TTC549 (cell line): ENCODE results near the gene RCCD1.
"Not testable (repeated sequence)": the region's sequence is repeated elsewhere in the genome, so short reads cannot be mapped to it uniquely, and the experiment has no call there.

Experiments
- FAIRE-seq: peaks from 2 replicates; lab custom pipeline; 2012; peaks lifted over from hg19 to GRCh38; lab: Jason Lieb, UNC

The RCCD1 gene

DNA sequence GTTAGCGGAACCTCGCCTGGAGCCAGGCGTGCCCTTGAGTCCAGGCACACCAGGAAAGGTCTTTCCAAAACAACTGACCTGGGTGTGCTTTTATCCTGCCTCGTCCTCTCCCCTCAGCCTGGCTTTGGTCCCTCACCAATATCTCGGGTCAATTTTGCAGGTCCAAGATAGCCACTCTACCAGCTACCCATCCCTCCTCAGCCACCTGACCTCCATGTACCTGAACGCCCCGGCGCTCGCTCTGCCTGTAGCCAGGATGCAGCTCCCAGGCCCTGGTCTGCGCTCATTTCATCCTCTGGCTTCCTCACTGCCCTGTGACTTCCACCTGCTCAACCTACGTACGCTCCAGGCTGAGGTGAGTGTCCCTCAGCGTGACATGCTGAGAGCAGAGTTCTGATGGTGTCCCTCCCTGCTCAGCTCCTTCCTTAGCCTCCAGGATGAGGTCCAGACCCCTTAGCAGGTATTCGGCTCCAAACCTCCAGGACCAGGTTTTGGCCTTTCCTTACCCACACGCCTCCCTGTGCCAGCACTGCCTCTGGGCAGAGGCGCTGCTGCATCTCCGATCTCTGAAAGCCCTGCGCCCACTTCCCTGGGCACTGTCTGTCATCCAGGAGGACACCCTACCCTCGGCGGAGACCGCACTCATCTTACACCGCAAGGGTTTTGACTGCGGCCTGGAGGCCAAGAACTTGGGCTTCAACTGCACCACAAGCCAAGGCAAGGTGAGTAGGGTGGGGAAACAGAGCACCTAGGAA, 36.5 kb upstream of the RCCD1 start:
- FAIRE-seq: no peak

DNA sequence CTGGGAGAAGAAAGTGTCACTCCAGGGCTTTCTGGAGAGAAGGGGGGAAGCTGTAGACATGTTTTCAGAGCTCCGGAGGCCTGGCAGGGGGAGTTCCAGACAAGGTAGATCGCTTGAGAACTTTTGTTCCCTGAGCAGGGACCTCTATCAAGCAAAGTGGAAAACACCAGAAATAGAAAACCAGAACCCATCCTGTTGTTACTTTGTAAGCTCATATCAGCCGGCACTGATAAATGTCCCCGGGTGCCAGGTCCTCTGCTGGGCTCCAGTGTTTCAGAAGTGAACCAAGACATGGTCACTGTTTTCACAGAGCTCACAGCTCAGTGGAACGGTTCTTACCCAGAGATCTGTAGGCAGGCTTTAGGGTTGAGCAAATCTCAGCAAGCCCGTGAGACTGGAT, 35.8 kb upstream of the RCCD1 start:
- no peak for FAIRE-seq

DNA sequence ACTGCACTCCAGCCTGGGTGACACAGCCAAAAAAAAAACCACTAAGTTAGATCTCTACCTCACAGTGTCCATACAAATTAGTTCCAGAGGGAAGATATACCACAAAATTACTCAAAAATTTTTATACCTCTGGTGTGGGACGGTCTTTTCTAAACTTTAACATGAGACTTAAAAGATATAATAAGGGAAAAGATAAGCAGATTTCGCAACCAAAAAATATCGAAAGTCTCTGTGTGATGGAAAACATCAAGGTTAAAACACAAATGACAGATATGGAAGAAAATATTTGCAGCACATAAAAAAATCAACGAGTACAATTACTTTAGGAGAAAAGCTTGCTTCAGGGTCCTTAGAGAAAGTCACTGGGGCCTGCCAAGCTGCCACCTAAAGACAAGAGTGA, 32.8 kb upstream of the RCCD1 start:
- no peak for FAIRE-seq

DNA sequence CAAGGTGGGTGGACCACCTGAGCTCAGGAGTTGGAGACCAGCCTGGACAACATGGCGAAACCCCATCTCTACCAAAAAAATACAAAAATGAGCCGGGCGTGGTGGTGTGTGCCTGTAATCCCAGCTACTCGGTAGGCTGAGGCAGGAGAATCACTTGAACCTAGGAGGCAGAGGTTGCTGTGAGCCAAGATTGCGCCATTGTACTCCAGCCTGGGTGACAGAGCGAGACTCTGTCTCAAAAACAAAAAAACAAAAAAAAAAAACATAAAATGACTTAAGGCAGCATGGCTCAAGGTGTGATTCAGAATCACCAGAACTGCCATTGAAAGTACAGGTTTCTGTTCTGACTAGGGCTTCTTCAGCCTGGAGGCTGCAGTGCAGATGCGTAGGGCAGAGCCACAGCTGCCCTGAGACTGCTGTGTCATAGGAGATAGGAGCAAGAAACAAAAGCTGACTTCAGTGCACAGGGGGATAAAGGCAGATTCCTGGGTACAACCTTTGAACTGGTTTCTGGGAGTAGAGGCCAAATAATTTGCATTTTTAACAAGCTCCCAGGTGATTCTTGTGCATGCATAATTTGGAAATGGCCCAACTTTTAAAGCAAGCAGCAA, 31.9 kb upstream of the RCCD1 start:
- FAIRE-seq: not testable (repeated sequence)

DNA sequence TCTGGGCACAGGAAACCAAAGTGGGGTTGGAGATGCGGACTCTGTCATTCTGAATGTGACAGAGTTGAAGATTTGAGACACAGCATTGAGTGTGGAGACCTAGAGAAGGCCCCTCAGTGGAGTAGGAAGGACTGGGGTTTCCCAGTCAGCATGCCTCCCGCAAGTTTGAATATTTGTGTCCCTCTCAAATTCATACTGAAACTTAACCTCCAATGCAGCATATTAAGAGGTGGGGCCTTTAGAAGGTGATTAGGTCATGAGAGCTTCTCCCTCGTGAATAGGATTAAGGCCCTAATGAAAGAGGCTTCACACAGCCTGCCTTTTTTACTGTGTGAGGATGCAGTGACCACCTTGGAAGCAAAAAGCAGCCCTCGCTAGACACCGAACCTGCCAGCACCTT, 30.3 kb upstream of the RCCD1 start:
- no peak for FAIRE-seq

DNA sequence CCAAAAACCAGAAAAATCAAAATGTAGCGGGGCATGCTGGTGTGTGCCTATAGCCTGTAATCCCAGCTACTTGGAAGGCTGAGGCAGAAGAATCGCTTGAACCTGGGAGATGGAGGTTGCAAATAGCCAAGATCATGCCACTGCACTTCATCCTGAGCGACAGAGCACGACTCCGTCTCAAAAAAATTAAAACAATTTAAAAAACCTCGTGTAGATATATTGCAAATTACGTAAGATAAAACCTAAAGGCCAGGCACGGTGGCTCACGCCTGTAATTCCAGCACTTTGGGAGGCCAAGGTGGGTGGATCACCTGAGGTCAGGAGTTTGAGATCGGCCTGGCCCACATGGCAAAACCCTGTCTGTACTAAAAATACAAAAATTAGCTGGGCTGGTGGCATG, 27.9 kb upstream of the RCCD1 start:
- FAIRE-seq: not testable (repeated sequence)

DNA sequence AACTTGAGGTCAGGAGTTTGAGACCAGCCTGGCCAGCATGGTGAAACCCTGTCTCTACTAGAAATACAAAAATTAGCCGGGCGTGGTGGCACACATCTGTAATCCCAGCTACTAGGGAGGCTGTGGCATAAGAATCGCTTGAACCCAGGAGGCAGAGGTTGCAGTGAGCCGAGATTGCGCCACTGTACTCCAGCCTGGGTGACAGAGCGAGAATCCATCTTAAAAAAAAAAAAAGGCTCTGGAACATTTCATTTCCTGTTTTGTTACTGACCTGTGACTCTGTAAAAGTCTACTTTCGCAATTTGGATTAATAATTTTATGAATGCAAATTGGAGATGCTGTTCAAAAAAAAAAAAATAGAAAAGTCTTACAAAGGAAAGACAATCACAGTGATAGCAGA, 26.6 kb upstream of the RCCD1 start:
- not testable (repeated sequence) for FAIRE-seq

DNA sequence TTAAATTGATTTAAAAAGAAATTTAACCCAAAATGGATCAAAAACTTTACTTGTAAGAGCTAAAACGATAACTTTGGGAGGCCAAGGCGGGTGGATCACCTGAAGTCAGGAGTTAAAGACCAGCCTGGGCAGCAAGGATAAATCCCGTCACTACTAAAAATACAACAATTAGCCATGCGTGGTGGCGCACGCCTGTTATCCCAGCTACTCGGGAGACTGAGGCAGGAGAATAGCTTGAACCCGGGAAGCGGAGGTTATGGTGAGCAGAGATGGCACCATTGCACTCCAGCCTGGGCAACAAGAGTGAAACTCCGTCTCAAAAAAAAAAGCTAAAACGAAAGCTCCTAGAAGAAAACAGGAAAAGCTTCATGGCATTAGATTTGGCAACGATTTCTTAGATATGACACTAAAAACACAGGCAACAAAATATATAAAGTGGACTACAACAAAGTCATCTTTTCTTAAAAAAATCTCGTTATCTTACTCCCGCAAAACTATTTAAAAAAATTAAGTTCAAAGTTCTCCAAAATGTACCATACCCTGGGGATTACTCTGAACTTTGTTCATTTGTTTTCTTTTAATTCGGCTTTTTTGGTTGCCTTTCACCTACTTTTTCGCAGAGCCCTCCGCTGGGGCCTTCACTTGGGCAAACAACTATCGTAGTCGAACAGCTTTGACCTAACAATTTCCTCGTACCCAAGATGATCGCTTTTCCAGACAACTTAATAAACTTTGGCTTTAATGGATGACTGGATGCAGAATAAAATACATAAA, 25.3 kb upstream of the RCCD1 start:
- no peak for FAIRE-seq

DNA sequence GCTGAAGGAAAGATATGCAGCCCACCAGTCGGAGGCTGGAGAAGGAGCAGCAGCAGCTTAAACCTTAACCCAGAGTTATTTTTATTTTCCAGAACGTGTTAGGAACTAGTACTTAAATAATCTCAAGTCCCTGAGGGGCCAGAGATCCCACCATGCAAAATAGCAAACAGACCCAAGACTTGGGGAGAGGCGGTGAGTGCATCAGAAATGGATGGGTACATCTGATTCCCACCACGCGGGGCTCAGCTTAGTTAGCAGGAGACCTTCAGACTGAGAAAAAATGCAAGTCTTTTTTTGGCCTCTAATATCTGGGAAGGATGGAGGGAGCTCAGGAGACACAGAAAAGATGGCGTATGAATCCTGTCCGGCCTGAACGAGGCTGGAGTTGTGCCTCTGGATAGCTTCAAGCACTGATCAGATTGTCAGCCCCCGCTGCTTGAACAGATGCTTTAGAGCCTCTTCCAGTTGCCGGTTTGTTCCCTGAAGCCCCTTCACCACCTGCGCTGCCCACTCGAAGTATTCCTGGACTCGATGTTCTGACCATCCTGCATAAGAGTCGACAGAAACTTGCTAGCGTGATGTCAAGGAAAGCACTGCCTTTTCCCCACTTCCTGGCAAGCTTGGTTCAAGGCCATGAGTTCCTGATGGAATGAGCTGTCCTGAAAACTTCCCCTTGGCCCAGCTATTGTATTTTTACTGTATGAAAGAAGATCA, 23.7 kb upstream of the RCCD1 start:
- no peak for FAIRE-seq

DNA sequence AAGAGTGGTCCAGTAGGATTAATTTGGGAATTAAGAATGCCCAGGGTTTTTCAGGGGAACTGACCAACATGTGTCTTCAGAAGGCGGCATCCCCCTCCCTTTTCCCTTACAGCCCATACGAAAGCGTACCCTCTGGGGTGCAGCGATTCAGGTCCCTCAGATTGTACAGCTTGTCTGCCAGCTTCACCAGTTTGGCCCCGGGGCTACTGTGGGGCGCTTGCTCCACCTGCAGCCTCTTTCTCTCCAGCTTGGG, 23.2 kb upstream of the RCCD1 start:
- no peak for FAIRE-seq

DNA sequence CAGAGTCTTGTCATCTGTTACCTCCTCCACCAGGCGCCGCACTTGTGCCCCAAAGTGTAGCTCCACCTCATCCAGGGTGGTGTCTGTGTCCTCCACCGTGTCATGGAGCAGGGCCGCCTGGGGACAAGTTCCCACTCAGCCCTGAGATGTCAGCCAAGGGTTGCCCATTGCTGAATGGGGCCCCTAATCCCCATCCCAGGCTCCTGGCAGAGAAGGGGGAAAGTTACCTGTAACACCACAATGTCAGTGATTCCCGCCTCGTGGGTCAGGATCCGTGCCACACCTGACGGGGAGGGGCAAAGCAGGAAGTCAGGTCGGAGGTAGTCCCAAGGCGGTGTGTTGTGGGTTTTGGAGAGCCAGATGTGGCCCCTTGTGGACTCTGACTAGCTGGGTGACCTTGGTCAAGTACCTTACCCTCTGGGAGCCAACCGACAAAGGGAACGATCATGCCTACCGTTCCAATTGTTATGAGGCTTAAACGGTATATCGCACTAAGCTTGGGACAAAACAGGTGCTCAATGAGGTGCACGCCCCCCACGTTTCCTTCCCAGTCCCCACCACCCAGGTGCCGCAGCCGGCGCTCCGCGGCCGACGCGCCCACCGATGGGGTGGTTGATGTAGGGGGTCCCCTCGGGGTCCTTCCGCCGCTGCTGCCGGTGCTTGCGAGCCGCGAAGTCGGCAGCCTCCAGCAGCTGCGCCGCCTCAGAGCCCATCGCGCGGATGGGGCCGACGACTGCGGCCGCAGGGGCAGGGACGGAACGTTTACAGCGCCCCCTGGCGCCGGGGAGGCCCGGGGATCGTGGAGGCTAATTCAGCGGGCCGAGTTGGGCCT, 22.6 kb upstream of the RCCD1 start, which contains the start of gene HDDC3:
HDDC3 (minus strand) TSS at position 722 of the 832 bp plus-strand sequence; CDS start at position 713, 9 bp downstream.
- FAIRE-seq: no peak

DNA sequence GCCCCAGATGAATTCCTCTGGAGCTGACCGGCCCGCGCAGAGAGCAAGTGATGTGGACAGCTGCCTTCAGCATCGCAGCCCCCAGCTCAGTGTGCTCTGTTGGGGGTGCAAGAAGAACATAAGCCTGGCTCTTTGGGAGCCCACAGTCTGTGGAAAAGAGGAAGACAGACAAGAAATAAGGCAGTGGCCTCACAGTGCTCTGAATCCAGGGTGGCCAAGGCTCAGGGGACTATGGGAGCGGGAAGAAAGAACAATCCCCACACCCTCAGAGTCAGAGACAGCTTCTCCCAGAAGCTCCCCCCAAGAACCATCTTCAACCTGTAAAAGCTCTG, 22.1 kb upstream of the RCCD1 start:
- no peak for FAIRE-seq

DNA sequence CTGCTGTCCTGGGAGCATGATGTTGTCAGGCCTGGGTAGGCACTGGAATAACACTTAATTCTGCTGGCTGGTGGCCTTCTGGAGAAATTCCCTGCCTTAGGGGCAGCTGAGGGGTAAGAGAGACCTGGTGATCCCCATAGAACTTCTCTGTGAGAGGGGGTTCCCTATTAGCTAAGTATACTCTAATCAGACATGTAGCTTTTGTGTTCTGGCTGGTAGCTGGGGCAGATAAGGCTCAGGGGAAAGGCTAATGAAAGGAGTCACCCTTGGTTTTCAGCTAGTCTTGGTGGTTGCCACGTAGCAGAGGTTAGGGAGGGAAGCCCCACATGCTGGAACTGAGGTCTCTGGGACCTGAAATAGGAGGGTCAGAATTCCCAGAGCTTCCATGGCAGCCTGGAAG, 21.4 kb upstream of the RCCD1 start:
- no peak for FAIRE-seq

DNA sequence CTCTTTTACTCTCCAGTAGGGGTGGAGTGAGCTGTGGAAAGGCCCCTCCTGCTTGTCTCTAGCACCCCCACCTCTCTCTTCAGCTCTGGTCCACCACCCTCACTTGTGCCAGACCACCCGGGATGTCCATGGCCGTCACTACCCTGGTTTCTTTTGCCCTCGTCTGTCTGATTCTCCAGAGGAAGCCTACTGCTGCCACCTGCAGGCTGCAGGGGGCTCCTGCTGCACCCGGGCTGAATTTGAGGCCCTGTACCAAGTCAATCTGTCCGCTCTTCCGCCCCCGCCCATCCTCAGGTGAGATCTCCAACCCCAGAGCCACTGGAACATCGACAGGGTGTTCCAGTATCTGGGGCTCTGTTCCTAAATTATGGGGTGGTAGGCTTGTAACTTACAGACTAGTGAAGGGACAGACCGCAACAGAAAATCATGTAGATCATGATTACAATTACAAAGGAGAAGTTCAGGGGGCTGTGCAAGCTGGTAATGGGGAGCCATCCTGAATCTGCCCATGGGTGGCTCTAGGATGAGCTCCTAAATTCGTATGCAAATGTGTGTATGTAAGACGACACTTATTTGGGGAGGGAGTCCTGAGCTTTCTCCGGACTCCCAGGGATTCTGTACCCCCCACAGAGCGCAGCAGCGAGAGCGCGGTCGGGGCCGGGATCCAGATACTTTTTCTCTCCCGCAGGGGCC, 20.3 kb upstream of the RCCD1 start:
- no peak for FAIRE-seq

DNA sequence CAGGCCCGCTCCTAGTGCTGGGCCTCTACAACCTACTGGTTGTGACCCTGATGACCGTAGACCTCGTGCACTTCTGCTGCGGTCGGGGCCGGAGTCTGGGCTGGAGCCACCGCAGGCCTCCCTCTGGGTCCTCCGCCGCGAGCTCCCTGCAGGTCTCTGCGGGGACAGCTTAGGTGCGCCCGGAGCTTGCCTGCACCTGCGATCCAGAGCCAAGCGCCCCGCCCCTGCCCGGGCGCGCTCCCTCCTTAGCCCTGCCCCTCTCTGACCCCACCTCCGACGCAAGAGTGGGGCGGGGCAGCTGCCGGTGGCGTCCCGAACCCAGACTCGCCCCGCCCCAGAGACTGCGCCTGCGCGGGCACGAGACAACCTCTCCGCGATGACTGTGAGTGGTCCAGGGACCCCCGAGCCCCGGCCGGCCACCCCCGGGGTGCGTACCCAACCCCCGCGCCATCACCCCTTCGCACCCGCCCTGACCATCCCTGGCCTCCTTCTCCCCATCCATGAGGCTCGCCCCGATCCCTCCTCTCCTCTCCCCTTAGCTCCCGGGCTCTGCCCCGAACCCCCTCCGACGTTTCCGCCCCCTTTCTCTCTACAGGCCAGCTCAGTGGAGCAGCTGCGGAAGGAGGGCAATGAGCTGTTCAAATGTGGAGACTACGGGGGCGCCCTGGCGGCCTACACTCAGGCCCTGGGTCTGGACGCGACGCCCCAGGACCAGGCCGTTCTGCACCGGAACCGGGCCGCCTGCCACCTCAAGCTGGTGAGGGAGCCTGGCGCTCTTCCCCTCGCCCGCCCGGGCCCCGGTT, 19.5 kb upstream of the RCCD1 start, which contains the start of gene UNC45A:
UNC45A (plus strand) TSS at position 337 of the 803 bp plus-strand sequence; CDS start at position 377, 40 bp downstream.
- no peak for FAIRE-seq

DNA sequence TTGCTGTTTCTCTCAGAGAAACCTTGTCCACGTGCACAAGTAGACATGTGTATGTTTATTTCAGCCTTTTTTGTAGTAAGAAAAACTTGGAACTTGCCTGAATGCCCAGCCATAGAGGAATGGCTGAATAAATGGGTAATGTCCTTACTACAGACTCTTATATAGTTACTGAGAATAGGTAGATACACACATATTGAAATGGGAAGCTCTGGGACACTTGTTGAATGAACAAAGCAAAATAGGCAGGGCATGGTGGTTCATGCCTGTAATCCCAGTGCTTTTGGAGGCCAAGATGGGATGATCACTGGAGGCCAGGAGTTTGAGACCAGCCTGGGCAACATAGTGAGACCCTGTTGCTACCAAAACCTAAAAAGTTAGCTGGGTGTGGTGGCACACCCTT, 17.9 kb upstream of the RCCD1 start:
- FAIRE-seq: no peak

DNA sequence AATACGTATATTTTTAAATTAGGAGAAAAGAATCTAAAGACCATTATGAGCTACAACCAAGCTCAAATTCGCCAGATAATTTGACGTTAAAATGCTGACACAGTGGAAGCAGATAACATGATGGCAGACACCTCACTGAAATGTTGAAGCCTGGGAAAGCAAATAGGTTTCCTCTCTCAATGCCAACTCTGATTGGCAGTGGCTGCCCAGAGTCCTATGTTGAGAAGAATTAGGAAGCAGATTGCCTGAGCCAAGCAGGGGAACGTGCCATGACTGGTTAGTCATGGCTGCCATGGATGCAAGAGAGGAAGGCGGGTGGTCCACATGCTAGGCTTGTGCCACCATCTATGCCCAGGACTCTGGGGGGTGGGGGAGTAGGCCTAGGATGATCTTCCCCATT, 16.4 kb upstream of the RCCD1 start:
- FAIRE-seq: no peak

DNA sequence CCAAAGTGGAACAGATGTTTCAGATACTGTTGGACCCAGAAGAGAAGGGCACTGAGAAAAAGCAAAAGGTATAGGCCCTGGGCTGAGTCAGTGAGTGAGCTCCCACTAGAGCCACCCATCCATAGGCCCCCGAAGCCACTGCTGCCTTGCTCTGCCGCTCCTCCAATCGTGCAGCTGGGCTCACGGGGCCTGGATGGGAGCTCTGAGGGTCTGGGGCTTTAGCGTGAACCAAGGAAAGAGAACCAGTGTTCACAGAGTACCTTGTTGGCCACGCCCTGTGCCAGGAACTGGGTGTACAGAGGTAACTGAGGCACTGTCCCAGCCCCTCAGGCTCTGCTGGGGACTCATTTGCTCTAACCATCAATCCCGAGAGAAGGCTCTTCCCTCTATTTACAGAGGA, 14.9 kb upstream of the RCCD1 start:
- no peak for FAIRE-seq

DNA sequence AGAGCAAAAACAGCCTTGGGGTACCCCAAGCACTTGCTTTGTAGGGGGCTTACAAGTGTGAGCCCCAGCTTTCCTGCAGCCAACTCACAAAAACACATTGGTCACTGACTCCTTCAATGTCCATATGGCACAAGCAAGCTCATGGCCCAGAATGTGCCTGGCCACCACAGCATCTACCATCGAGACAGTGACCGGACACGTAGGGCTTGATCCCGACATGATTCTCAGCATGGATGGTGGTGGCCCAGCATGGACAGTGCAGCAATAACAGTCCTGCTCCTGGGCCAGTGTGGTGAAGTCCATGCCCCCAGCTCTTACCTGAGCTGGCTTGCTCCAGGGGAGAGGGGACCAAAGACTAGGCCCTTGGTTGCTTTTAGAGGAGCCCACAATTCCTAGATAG, 13.6 kb upstream of the RCCD1 start:
- no peak for FAIRE-seq

DNA sequence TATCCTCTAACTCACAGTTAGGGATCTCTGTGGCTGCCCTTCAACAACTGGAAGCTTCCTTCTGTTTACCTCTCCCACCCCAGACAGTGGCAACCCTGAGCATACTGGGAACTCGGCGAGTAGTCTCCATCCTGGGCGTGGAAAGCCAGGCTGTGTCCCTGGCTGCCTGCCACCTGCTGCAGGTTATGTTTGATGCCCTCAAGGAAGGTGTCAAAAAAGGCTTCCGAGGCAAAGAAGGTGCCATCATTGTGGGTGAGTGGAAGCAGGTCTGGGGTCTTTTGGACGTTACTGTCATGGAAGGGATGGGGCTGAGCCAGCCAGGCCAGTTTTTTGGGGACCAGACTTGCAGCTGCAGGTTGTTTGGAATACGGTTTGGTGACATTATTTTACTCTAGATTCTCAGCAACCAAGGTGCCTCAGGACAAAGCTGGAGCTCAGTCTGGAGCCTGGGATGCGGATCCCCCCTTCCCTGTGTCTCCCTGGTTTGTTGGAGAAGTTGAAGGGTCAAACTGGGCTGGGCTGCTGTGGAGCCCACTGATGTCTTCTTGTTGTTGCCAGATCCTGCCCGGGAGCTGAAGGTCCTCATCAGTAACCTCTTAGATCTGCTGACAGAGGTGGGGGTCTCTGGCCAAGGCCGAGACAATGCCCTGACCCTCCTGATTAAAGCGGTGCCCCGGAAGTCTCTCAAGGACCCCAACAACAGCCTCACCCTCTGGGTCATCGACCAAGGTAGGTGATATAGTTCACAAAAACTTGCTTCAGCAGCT, 12.1 kb upstream of the RCCD1 start:
- no peak for FAIRE-seq
